ENCODE results near the gene RASGEF1C. TPM values are rescaled to one million over a fixed set of nuclear protein-coding genes. Genes with fewer than 3 reads are reported as not detected.

The RASGEF1C gene
- total and polyA plus RNA-seq, 2 of the 13 experiments (the other 11 are each of a cell fraction or from before 2014, with no cell fraction given), result not detected

GRCh38 chr5:180206993-180207392, 2.0 kb downstream of the RASGEF1C start:
- Histone ChIP-seq H3K27me3 (ENCODE audit: control insufficient read depth in 1 of 2, insufficient read depth in 2 of 2, low read length in 2 of 2) (peaks cover 0 to 17% of the 10 kb centered on the region in 2 experiments; a peak in 3 of 5 replicates), H3K4me2 (ENCODE audit: low read depth, low read length) (no peak overlapping the region), H3K27ac (ENCODE audit: extremely low read length, insufficient read depth, low read length) (no peak overlapping the region), H2AFZ (ENCODE audit: low read length) (no peak overlapping the region), H3K9ac (ENCODE audit: insufficient read depth, low read depth, low read length) (no peak overlapping the region), H3K9me3 (ENCODE audit: low read length) (no peaks in the 10 kb centered on the region), H3K4me1 (ENCODE audit: insufficient read depth, low read length) (peaks cover 11% of the 10 kb centered on the region), H4K20me1 (ENCODE audit: insufficient read depth, low read length) (0 out of 2 replicates have a peak, but pooled peaks cover 2% of the 10 kb centered on the region), H3K36me3 (replicated peaks in 1 of 2; ENCODE audit: control insufficient read depth in 1 of 2, insufficient read depth in 2 of 2, low read length in 2 of 2) (no peaks in the 10 kb centered on the region), H3K79me2 (ENCODE audit: insufficient read depth, low read length) (no peaks in the 10 kb centered on the region), H3K4me3 (replicated peaks in 1 of 3; ENCODE audit: insufficient read depth in 1 of 3, low read depth in 2 of 3, low read length in 3 of 3) (no peak overlapping the region)
- DNase-seq (ENCODE audit: low spot score) (no peak), FAIRE-seq (no peak), ATAC-seq (no peak)
- POLR2A ChIA-PET, result no interaction called here
- CTCF ChIA-PET (ENCODE audit: low intra/inter-chr PET ratio, low total read pairs), result no interaction called here
- intact Hi-C loops (cut with micrococcal nuclease; ENCODE audit: unreplicated experiment) (loop anchor here (10.0 kb wide), 2 partner anchors 82 to 88 kb away; partner anchors contain the start of gene MAPK9), in situ Hi-C loops (cut with HindIII; ENCODE audit: extremely low pct_ligation_motif_present, low pct_unique_long_range_greater_than_20kb) (loop anchor here (5.0 to 25.0 kb wide), 3 partner anchors 75 to 255 kb away; no protein-coding TSS in a partner anchor)
- no peak for TF ChIP-seq ELK4 (CRISPR knock-in tag; IDR thresholded peaks at IDR 0.05; ENCODE audit: borderline replicate concordance)
- WGBS (ENCODE audit: low lambda C conversion rate), result 58% methylated on average over 11 of the region's 11 CpGs
- no TSS peak for BruUV-seq (replicated peaks)

- DNase-seq (ENCODE audit: low spot score) (no peak), FAIRE-seq (no peak), ATAC-seq (no peak)
- Histone ChIP-seq H4K20me1 (ENCODE audit: insufficient read depth, low read length) (0 out of 2 replicates have a peak, but pooled peaks cover 2% of the 10 kb centered on the region), H3K36me3 (replicated peaks in 1 of 2; ENCODE audit: control insufficient read depth in 1 of 2, insufficient read depth in 2 of 2, low read length in 2 of 2) (no peaks in the 10 kb centered on the region), H3K4me2 (ENCODE audit: low read depth, low read length) (no peak overlapping the region), H3K4me1 (ENCODE audit: insufficient read depth, low read length) (peaks cover 11% of the 10 kb centered on the region), H3K9me3 (ENCODE audit: low read length) (no peaks in the 10 kb centered on the region), H3K79me2 (ENCODE audit: insufficient read depth, low read length) (no peaks in the 10 kb centered on the region), H3K27me3 (ENCODE audit: control insufficient read depth in 1 of 2, insufficient read depth in 2 of 2, low read length in 2 of 2) (peaks cover 0 to 17% of the 10 kb centered on the region in 2 experiments; a peak in 3 of 5 replicates), H3K9ac (ENCODE audit: insufficient read depth, low read depth, low read length) (no peak overlapping the region), H3K27ac (ENCODE audit: extremely low read length, insufficient read depth, low read length) (no peak overlapping the region), H3K4me3 (replicated peaks in 1 of 3; ENCODE audit: insufficient read depth in 1 of 3, low read depth in 2 of 3, low read length in 3 of 3) (no peak overlapping the region), H2AFZ (ENCODE audit: low read length) (no peak overlapping the region)
- in situ Hi-C loops (cut with HindIII; ENCODE audit: extremely low pct_ligation_motif_present, low pct_unique_long_range_greater_than_20kb), result loop anchor here (5.0 to 25.0 kb wide), 3 partner anchors 74 to 256 kb away; no protein-coding TSS in a partner anchor
- intact Hi-C loops (cut with micrococcal nuclease; ENCODE audit: unreplicated experiment), result loop anchor here (10.0 kb wide), 2 partner anchors 81 to 89 kb away; partner anchors contain the start of gene MAPK9
- ChIA-PET POLR2A (no interaction called here), CTCF (ENCODE audit: low intra/inter-chr PET ratio, low total read pairs) (no interaction called here)
- TF ChIP-seq ZNF816 (CRISPR knock-in tag; IDR thresholded peaks at IDR 0.05; ENCODE audit: borderline replicate concordance) (no peak), GABPA (IDR thresholded peaks at IDR 0.05; ENCODE audit: low read depth, low read length) (no peak), GABPA (CRISPR knock-in tag; IDR thresholded peaks at IDR 0.05; ENCODE audit: low read depth) (no peak)
- no TSS peak for BruUV-seq (replicated peaks)
- WGBS (ENCODE audit: low lambda C conversion rate), result 6% methylated on average over 1 of the region's 1 CpG
Measured at GRCh38 chr5:180205916-180206315, 3.1 kb downstream of the RASGEF1C start.
